Dermis microvascular lymphatic vessel endothelial cell (primary cell): Measurements from ENCODE around the gene PKP1. TPM values are rescaled to one million over a fixed set of nuclear protein-coding genes. Genes with fewer than 3 reads are reported as not detected.

Source experiments
- DNase-seq, 2 donors: peaks; one replicate each; pipeline versions ENCODE4 v3.0.0 to v3.0.0-alpha.2; 2010; ENCODE audit warnings: low read depth in 2 of 2
- total RNA-seq: library from RNA; depleted of rRNA; stranded (reverse); fragments of >200 nt; gene quantifications from 2 replicates; pipeline ENCODE4 v1.2.1, GENCODE V29; 2014

PKP1 gene
- total RNA-seq, 1 donor from 2014 or later, result under 0.01 TPM

GRCh38 chr1:201327687-201328240 is 44.5 kb downstream of the PKP1 start:
- no peak for DNase-seq

- DNase-seq, result no peak
Observed at GRCh38 chr1:201328576-201328975, 45.3 kb downstream of the PKP1 start.

- DNase-seq, result no peak
Observed at GRCh38 chr1:201329286-201329685, 46.0 kb downstream of the PKP1 start.

GRCh38 chr1:201329801-201330200 is 46.5 kb downstream of the PKP1 start:
- DNase-seq, result no peak

GRCh38 chr1:201330541-201330940 is 47.2 kb downstream of the PKP1 start:
- DNase-seq, result no peak

GRCh38 chr1:201331166-201331565 is 47.9 kb downstream of the PKP1 start:
- DNase-seq, result no peak

GRCh38 chr1:201332021-201332420 is 48.7 kb downstream of the PKP1 start:
- no peak for DNase-seq

- no peak for DNase-seq
Observed at GRCh38 chr1:201332616-201333335, 49.5 kb downstream of the PKP1 start.

GRCh38 chr1:201334325-201335173 is 51.2 kb downstream of the PKP1 start:
- no peak for DNase-seq

- no peak for DNase-seq
Observed at GRCh38 chr1:201335174-201335870, 52.0 kb downstream of the PKP1 start.

GRCh38 chr1:201335901-201336300 is 52.6 kb downstream of the PKP1 start:
- DNase-seq, result no peak

GRCh38 chr1:201336711-201337450 is 53.6 kb downstream of the PKP1 start:
- DNase-seq, result no peak

GRCh38 chr1:201341377-201341776 is 58.1 kb downstream of the PKP1 start:
- no peak for DNase-seq

- no peak for DNase-seq
Observed at GRCh38 chr1:201344206-201345080, 61.1 kb downstream of the PKP1 start.

GRCh38 chr1:201345081-201345355 is 61.7 kb downstream of the PKP1 start:
- DNase-seq, result no peak

GRCh38 chr1:201346337-201346939 is 63.1 kb downstream of the PKP1 start:
- DNase-seq, result peak; percentile 59 to 65

- no peak for DNase-seq
Observed at GRCh38 chr1:201346987-201347386, 63.7 kb downstream of the PKP1 start.

- no peak for DNase-seq
Observed at GRCh38 chr1:201347498-201348210, 64.3 kb downstream of the PKP1 start.

- DNase-seq, result peak in 1 of 2 donors; percentile 41
Observed at GRCh38 chr1:201348211-201348566, 64.9 kb downstream of the PKP1 start.
